Erythroblast (primary cell): ENCODE data around the gene PUDP.

Source experiments
- GATA1 ChIP-seq: IDR thresholded peaks from 2 replicates; pipeline ENCODE4 v1.6.1; 2011; ENCODE audit warnings: low read depth, mild to moderate bottlenecking, control low read depth, low read length, moderate library complexity
- POLR2A ChIP-seq: IDR thresholded peaks from 2 replicates; pipeline ENCODE4 v1.6.1; 2011; ENCODE audit warnings: mild to moderate bottlenecking, low read length

DNA sequence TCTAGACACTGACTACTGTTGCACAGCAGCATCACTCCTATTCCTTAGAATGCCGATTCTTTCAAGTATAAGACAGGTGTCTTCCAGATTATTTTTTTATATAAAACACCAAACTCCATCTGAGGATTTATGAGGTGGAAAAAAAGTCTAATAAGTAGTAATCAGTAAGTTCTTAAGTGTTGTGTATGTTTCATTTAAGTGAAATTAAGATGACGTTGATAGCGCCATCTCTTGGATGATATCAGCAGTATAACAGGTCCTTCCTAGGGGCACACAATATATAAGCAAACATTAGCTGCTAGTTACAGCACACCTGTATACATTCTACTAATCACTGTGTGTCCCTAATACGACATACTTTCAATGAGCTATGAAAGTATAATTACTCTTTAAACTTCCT, 100.0 kb downstream of the PUDP start:
- no peak for TF ChIP-seq POLR2A
- no peak for TF ChIP-seq GATA1
